ENCODE results near the gene SLC25A6.
"Not testable (repeated sequence)": the region's sequence is repeated elsewhere in the genome, so short reads cannot be mapped to it uniquely, and the experiment has no call there.

Gene SLC25A6

GRCh38 chrX:1389181-1389992, 2.5 kb downstream of the SLC25A6 start:
- no peak for DNase-seq

DNA sequence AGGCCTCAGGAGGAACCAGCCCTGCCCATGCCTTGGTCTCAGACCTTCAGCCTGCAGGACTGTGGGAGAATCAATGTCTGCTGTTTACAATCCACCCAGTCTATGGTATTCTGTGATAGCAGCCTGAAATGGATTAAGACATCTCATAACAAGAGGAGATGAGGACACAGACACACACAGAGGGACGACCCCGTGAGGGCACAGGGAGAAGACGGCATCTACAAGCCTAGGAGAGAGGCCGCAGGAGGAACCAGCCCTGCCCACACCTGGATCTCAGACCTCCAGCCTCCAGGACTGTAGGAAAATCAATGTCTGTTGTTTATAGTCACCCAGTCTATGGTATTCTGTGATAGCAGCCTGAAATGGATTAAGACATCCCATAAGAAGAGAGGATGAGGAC, 3.3 kb downstream of the SLC25A6 start:
- no peak for DNase-seq

DNA sequence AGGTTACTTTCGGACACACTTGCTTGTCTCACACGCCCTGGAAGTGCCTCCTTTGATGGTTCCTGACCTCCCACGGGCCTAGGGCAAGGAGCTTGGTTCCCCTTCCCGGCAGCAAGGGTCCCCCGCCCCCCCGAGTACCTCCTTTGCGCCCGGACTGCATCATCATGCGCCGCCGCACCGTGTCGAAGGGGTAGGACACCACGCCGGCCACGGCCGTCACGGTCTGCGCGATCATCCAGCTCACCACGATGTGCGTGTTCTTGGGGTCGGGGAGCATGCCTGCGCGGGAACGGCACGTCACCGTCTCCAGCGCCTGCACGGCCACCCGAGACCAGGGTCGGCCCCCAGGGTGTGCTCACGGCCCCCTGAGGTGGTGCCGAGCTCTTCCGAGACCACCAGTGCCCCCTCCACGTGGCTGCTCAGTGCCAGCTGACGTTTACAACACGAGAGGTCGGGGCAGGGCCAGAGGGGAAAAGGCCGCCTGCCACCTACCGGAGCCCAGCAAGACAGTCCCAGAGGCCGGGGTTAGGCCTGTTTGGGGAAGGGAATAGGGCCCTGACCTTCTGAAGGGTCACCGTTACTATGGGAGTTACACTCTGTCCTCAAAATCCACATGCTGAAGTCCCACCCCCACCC, 4.7 kb downstream of the SLC25A6 start:
- no peak for DNase-seq

DNA sequence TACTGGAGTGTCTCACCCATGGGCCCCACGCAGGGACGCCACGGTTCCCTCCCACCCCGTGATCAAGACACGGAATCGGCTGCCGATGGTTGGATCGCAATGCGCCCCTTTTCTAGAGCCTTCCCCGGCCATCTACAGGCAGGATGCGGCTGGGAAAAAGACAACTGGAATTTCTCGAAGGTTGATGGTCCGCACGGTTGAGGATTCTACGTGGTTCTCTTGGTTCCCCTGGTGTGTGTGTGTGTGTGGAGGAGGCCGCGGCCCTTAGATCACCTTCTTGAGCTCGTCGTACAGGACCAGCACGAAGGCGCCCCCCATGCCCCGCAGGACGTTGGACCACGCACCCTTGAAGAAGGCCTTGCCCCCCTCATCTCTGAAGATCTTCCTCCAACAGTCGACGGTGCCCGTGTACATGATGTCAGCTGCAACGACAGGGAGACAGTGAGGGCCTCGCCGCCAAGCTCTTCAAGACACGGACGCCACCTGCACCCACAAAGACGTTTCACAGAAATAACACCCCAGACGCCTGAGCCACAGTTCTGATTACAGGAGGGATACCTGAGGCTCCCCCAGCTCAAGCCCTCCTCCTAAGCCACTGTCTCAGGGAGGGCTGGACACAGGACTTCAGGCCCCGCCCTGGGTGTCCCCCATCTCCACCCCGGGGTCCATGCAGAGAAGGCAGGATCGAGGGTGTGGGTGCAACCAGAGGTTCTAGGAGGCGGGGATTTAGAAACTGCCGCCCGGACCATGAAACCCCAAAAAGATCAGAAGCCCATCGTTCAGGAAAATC, 5.4 kb downstream of the SLC25A6 start:
- no peak for DNase-seq

DNA sequence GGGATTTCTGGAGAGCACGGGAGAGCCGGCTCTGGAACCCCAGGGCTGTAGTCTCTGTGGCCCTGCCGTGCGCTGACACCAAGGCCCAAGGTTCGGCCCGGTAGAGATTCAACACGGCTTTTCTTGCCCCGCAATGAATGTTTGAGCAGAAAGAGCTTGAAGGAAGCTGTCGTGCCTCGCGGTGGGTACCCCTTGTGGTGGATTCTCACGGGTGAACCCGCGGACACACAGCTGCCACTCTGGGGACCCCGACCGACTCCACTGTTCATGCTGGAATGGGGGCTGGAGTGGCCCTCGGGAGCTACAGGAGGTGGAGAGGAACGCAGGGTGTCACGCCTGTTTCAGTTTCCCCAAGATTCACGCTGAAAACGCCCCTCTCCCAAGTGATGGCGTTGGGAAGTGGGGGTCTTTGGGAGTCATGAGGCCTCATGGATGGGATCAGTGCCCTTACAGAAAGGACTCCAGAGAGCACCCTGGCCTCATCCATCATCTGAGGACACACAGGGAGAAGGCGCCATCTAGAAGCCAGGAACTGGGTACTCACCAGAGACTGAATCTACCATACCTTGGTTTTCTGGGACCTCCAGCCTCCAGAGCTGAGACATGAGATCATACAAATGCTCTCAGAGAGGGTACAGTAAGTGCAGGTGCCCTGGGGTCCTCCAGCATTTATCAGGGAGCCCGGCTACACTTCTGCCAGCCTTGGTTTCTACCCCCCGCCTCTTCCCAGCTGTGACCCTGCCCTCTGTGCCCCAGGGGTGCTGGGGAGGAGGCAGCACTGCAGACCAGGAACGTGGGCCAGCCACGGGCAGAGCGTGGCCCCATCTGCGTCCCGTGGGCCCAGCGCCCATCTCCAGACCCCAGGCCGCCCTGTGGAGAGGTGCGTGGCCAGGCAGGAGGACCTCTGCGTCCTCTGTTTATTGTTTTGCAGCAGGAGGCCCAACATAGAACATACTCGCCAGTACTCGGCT, 6.4 kb downstream of the SLC25A6 start:
- DNase-seq, result no peak

DNA sequence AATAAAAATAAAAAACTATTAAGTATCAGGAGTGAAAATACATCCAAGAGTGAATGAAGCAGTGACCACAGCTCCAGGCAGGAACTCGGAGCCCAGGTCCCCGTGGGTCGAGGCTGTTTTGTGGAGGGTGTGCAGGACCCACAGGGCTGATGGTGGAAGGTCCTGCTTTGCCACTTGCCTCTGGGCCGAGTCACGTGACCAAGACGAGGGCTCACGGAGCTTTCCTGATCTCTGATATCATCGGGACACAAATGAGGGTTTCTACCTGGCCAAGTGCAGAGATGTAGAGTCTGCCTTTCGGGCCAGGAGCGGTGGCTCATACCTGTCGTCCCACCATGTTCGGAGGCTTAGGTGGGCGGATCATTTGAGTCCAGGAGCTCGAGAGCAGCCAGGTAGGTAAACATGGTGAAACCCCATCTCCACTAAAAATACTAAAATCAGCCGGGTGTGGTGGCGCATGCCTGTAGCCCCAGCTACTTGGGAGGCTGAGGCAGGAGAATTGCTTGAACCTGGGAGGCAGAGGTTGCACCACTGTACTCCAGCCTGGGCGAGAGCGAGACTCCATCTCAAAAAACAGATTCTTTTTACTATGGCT, 7.2 kb downstream of the SLC25A6 start:
- DNase-seq, result no peak

- DNase-seq, result no peak
These were observed 11.2 kb downstream of the SLC25A6 start for GRCh38 chrX:1380672-1381233.

GRCh38 chrX:1378306-1378759, 13.6 kb downstream of the SLC25A6 start:
- no peak for DNase-seq

DNA sequence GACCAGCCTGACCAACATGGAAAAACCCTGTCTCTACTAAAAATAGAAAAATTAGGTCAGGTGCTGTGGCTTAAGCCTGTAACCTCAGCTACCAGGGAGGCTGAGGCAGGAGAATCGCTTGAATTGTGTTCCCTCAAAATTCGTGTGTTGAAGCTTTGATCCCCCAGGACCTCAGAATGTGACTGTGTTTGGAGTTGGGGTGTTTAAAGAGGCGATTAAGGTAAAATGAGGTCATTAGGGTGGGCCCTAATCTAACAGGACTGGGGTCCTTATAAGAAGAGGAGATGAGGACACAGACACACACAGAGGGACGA, 23.6 kb downstream of the SLC25A6 start:
- no peak for DNase-seq

GRCh38 chrX:1366363-1366762, 25.6 kb downstream of the SLC25A6 start:
- DNase-seq, result not testable (repeated sequence)

DNA sequence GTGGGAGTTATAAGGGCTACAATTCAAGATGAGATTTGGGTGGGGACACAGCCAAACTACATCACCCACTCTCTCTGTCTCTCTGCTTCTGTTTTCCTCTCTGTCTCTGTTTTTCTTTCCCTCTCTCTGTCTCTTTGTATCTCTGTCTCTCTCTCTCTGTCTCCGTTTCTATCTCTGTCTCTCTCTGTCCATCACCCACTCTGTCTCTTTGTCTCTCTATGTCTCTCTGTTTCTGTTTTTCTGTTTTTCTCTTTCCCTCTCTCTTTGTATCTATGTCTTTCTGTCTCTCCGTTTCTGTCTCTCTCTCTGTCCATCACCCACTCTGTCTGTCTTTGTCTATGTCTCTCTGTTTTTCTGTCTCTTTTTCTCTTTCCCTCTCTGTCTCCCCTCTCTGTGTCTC, 30.0 kb downstream of the SLC25A6 start:
- no peak for DNase-seq

DNA sequence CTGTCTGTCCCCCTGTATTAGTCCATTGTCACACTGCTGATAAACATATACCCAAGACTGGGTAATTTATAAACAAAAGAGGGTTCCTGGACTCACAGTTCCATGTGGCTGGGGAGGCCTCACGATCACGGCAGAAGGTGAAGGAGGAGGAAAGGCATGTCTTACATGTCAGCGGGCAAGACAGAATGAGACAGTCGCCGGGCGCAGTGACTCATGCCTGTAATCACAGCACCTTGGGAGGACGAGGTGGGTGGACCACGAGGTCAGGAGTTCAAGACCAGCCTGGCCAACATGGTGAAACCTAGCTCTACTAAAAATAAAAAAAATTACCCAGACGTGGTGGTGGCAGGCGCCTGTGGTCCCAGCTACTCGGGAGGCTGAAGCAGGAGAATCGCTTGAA, 30.6 kb downstream of the SLC25A6 start:
- no peak for DNase-seq

- DNase-seq, result no peak
These were observed 31.7 kb downstream of the SLC25A6 start for GRCh38 chrX:1360171-1360570.

- DNase-seq, result no peak
These were observed 32.4 kb downstream of the SLC25A6 start for GRCh38 chrX:1359477-1359873.

GRCh38 chrX:1358793-1359476, 33.0 kb downstream of the SLC25A6 start:
- DNase-seq, result no peak

- no peak for DNase-seq
These were observed 33.9 kb downstream of the SLC25A6 start for GRCh38 chrX:1357993-1358392.

- DNase-seq, result no peak
These were observed 36.5 kb downstream of the SLC25A6 start for GRCh38 chrX:1355131-1356046.

DNA sequence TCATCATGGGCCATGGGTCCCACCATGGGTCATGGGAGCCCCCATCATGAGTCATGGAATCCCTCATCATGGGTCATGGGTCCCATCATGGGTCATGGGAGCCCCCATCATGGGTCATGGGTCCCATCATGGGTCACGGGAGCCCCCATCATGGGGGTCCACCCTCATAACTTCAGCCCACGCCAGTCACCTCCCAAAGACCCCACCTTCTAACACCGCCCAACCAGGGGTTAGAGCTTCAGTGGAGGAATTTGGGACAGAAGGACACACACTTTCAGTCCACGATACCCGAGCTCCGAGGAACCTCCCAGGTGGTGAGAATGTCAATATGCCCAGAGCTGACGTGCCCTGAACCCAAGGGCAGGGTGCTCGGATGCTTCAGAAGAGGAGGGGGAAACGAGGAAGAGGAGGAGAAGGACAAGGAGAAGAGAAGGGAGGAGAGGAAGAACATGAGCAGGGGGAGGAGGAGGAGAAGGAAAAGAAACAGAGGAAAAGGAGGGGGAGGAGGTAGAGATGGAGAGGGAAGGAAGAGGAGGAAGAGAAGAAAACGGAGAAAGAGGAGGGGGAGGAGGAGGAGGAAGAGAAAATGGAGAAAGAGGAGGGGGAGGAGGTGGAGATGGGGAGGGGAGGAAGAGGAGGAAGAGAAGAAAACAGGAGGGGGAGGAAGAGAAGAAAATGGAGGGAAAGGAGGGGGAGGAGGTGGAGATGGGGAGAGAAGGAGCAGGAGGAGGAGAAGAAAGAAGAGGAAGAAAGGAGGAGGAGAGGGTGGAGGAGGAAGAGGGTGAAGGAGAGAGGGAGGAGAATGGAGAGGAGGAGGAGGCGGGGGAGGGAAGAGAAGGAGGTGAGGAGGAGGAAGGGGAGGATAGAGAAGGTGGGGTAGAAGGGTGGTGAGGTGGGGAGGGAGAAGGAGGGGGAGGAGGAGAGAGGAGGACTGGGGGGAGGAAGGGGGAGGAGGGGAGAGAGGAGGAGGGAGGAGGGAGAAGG, 37.6 kb downstream of the SLC25A6 start:
- DNase-seq, result no peak
